Neural cell (in vitro differentiated cells): ENCODE data around the gene CLASP2.

Source experiments
- CTCF ChIP-seq: fragments of 450-650 bp; IDR thresholded peaks from 2 replicates; pipeline ENCODE4 v1.5.1; 2014; ENCODE audit warnings: antibody characterized with exemption, mild to moderate bottlenecking, moderate library complexity; ENCODE audit not compliant: poor library complexity, severe bottlenecking
- EZH2 ChIP-seq: fragments of 200-600, 300-800 bp; shearing (Covaris generic), sonication (generic); IDR thresholded peaks from 2 replicates; pipeline ENCODE4 v1.6.1; 2014; ENCODE audit warnings: antibody characterized with exemption, low read length, borderline replicate concordance, mild to moderate bottlenecking; ENCODE audit not compliant: insufficient read depth, poor library complexity, severe bottlenecking
- RAD21 ChIP-seq: fragments of 450-650 bp; conservative IDR thresholded peaks from 2 replicates; pipeline ENCODE4 v1.6.1; 2014; ENCODE audit warnings: antibody characterized with exemption, mild to moderate bottlenecking, moderate library complexity
- TAF1 ChIP-seq: IDR thresholded peaks from 2 replicates; pipeline ENCODE4 v1.6.1; 2012; ENCODE audit warnings: low read depth

- TF ChIP-seq CTCF: no peak
- no peak for TF ChIP-seq RAD21
- no peak for TF ChIP-seq EZH2
- TF ChIP-seq TAF1: no peak
Measured at GRCh38 chr3:33557279-33557678, 160.8 kb downstream of the CLASP2 start.
